Measurements from ENCODE around the gene LRMDA. TPM values are rescaled to one million over a fixed set of nuclear protein-coding genes. Genes with fewer than 3 reads are reported as not detected.

The LRMDA gene
- total RNA-seq, 1 donor from 2014 or later = not detected

GRCh38 chr10:75709245-75709644, 277.8 kb downstream of the LRMDA start:
- intact Hi-C loops (cut with micrococcal nuclease) = no loop called here
- Mint-ChIP-seq H3K36me3 (ENCODE audit: low read depth) (no peaks in the 10 kb centered on the region), H3K4me3 (ENCODE audit: low read depth) (no peak overlapping the region), H3K27ac (no peak overlapping the region), H3K9me3 (no peaks in the 10 kb centered on the region), H3K27me3 (ENCODE audit: low read depth) (peaks cover 13% of the 10 kb centered on the region), H3K4me1 (ENCODE audit: low read depth) (no peaks in the 10 kb centered on the region)
- no peak for DNase-seq (ENCODE audit: low spot score)

DNA sequence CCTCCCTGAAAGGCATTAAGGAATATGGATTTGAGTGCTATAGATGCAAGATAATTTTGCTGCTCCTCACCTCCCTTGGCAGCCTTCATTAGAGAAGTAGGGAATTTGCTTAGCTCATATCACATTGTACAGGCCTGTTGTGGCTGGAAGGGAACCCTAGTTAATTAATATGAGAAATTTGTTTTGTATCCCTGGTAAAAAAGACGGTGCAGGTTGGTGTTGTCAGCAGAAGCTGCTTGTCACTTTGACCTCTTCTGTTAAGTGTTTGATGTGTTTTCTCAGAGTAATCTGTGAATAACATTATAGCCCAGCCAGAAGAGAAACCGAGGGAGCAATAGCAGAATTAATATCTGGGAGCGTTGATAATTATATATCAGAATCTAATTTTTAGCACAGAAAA, 278.4 kb downstream of the LRMDA start:
- Mint-ChIP-seq H3K27me3 (ENCODE audit: low read depth) (peaks cover 13% of the 10 kb centered on the region), H3K4me3 (ENCODE audit: low read depth) (no peak overlapping the region), H3K4me1 (ENCODE audit: low read depth) (no peaks in the 10 kb centered on the region), H3K9me3 (no peaks in the 10 kb centered on the region), H3K27ac (no peak overlapping the region), H3K36me3 (ENCODE audit: low read depth) (no peaks in the 10 kb centered on the region)
- no peak for DNase-seq (ENCODE audit: low spot score)
- intact Hi-C loops (cut with micrococcal nuclease) = no loop called here

DNA sequence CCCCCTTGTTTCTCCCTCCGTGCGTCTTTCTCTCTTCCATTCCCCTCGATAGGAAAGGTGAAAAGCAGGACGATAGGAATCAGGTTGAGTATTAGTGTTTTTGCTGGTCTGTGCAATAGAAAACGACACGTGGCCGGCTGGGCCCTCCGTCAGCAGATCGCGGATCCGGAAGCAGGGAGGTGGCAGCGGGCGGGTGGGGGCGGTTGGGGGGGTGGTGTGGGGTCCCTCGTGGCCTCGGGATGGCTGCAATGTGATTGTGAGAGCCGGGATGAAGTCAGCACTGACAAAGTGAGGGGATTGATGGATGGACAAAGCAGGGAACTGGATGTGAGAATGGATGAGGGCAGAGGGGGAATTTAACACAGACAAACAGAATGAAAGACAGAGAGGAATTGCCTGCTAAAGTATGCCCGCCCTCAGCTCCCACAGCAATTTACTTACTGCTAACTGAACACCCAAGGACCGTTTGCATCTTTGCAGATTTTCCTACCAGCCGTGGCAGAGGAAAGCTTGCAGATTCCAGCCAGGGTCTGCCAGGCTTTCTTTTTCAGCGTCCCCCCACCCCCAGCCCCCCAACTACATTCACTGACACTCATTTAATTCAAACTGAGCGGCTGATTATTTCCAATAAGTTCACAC, 280.9 kb downstream of the LRMDA start:
- peaks cover 13% of the 10 kb centered on the region for H3K27me3 Mint-ChIP-seq (ENCODE audit: low read depth)
- H3K27ac Mint-ChIP-seq = no peak overlapping the region
- H3K4me1 Mint-ChIP-seq (ENCODE audit: low read depth) = no peaks in the 10 kb centered on the region
- no peak for DNase-seq (ENCODE audit: low spot score)
- intact Hi-C loops (cut with micrococcal nuclease) = no loop called here
- H3K36me3 Mint-ChIP-seq (ENCODE audit: low read depth) = no peaks in the 10 kb centered on the region
- H3K9me3 Mint-ChIP-seq = no peaks in the 10 kb centered on the region
- H3K4me3 Mint-ChIP-seq (ENCODE audit: low read depth) = no peak overlapping the region

DNA sequence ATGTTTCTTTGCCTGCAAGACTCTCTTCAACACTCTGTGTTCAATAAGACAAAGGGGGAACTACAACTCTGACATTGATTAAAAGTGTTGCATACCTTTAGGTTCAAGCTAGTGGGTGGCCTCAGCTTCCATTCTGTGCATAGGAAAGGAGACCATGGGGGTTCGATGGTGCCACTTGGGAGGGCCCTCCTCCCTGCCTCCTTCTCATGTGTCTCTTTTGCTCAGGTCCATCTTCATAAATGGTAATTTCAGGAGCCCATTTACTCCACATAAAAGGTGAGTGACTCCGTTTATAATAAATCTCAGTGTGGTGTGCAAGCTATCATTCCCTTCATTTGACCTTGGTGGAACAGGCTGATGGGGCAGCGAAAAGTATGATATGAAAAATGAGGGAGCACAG, 285.1 kb downstream of the LRMDA start:
- Mint-ChIP-seq H3K27ac (no peak overlapping the region), H3K4me3 (ENCODE audit: low read depth) (no peak overlapping the region), H3K9me3 (no peaks in the 10 kb centered on the region), H3K4me1 (ENCODE audit: low read depth) (no peaks in the 10 kb centered on the region), H3K27me3 (ENCODE audit: low read depth) (peaks cover 10% of the 10 kb centered on the region), H3K36me3 (ENCODE audit: low read depth) (no peaks in the 10 kb centered on the region)
- intact Hi-C loops (cut with micrococcal nuclease) = no loop called here
- no peak for DNase-seq (ENCODE audit: low spot score)

GRCh38 chr10:75717126-75717916, 285.9 kb downstream of the LRMDA start:
- no peak overlapping the region for H3K27ac Mint-ChIP-seq
- H3K36me3 Mint-ChIP-seq (ENCODE audit: low read depth) = no peaks in the 10 kb centered on the region
- intact Hi-C loops (cut with micrococcal nuclease) = no loop called here
- no peak overlapping the region for H3K4me3 Mint-ChIP-seq (ENCODE audit: low read depth)
- H3K9me3 Mint-ChIP-seq = no peaks in the 10 kb centered on the region
- no peak for DNase-seq (ENCODE audit: low spot score)
- no peaks in the 10 kb centered on the region for H3K4me1 Mint-ChIP-seq (ENCODE audit: low read depth)
- H3K27me3 Mint-ChIP-seq (ENCODE audit: low read depth) = peaks cover 7% of the 10 kb centered on the region

- no peaks in the 10 kb centered on the region for H3K36me3 Mint-ChIP-seq (ENCODE audit: low read depth)
- H3K27ac Mint-ChIP-seq = no peak overlapping the region
- intact Hi-C loops (cut with micrococcal nuclease) = no loop called here
- no peaks in the 10 kb centered on the region for H3K9me3 Mint-ChIP-seq
- no peaks in the 10 kb centered on the region for H3K4me1 Mint-ChIP-seq (ENCODE audit: low read depth)
- H3K27me3 Mint-ChIP-seq (ENCODE audit: low read depth) = no peaks in the 10 kb centered on the region
- no peak for DNase-seq (ENCODE audit: low spot score)
- no peak overlapping the region for H3K4me3 Mint-ChIP-seq (ENCODE audit: low read depth)
Observed at GRCh38 chr10:75718991-75719390, 287.6 kb downstream of the LRMDA start.

GRCh38 chr10:75720157-75720556, 288.7 kb downstream of the LRMDA start:
- no peaks in the 10 kb centered on the region for H3K4me1 Mint-ChIP-seq (ENCODE audit: low read depth)

DNA sequence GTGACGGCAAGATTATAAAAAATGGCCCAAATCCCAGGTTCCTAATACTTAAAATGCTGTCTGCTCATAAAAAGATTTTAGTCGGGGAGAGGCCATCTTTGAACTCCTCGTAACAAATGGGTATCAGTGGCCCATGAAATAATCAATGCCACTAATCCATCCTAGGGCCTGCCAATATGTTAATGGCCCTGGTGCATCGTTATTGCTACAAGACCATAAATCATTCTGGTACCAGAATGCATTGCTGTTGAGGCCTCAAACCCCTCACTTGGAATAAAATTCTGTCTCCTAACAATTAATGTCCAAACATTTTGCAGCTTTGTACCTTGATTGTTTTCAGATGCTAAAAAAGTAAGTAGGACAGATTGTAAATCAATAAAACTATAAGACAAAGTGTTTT, 290.6 kb downstream of the LRMDA start:
- no peaks in the 10 kb centered on the region for H3K4me1 Mint-ChIP-seq (ENCODE audit: low read depth)
- intact Hi-C loops (cut with micrococcal nuclease) = no loop called here
- no peaks in the 10 kb centered on the region for H3K36me3 Mint-ChIP-seq (ENCODE audit: low read depth)
- no peak overlapping the region for H3K4me3 Mint-ChIP-seq (ENCODE audit: low read depth)
- H3K27ac Mint-ChIP-seq = no peak overlapping the region
- H3K27me3 Mint-ChIP-seq (ENCODE audit: low read depth) = no peaks in the 10 kb centered on the region
- no peak for DNase-seq (ENCODE audit: low spot score)
- no peaks in the 10 kb centered on the region for H3K9me3 Mint-ChIP-seq

More at GRCh38 chr10:75720157-75720556, 288.7 kb downstream of the LRMDA start:
- no peak for DNase-seq (ENCODE audit: low spot score)
- intact Hi-C loops (cut with micrococcal nuclease) = no loop called here
- Mint-ChIP-seq H3K9me3 (no peaks in the 10 kb centered on the region), H3K27me3 (ENCODE audit: low read depth) (no peaks in the 10 kb centered on the region), H3K36me3 (ENCODE audit: low read depth) (no peaks in the 10 kb centered on the region), H3K27ac (no peak overlapping the region), H3K4me3 (ENCODE audit: low read depth) (no peak overlapping the region)

DNA sequence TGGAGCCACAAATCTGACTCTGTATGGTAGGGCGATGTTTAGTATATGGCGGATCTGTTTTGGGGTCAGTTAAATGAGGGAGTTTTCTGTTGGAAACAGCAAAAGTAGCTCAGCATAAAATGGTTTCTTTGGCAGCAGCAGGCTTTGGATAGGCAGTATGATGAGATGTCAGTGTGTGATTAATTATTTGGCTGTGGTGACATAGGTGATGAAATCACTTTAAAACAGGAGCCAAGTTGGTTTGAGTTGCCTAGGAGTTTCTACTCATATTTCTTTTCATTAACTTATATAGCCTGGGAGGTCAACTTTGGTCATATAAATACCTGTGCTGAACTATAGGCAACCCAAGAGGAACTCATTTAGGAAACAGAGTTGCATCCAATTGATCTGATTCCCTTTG, 291.2 kb downstream of the LRMDA start:
- H3K4me1 Mint-ChIP-seq (ENCODE audit: low read depth) = no peaks in the 10 kb centered on the region
- no peak for DNase-seq (ENCODE audit: low spot score)
- H3K36me3 Mint-ChIP-seq (ENCODE audit: low read depth) = no peaks in the 10 kb centered on the region
- no peaks in the 10 kb centered on the region for H3K9me3 Mint-ChIP-seq
- no peak overlapping the region for H3K27ac Mint-ChIP-seq
- no peak overlapping the region for H3K4me3 Mint-ChIP-seq (ENCODE audit: low read depth)
- intact Hi-C loops (cut with micrococcal nuclease) = no loop called here
- no peaks in the 10 kb centered on the region for H3K27me3 Mint-ChIP-seq (ENCODE audit: low read depth)

DNA sequence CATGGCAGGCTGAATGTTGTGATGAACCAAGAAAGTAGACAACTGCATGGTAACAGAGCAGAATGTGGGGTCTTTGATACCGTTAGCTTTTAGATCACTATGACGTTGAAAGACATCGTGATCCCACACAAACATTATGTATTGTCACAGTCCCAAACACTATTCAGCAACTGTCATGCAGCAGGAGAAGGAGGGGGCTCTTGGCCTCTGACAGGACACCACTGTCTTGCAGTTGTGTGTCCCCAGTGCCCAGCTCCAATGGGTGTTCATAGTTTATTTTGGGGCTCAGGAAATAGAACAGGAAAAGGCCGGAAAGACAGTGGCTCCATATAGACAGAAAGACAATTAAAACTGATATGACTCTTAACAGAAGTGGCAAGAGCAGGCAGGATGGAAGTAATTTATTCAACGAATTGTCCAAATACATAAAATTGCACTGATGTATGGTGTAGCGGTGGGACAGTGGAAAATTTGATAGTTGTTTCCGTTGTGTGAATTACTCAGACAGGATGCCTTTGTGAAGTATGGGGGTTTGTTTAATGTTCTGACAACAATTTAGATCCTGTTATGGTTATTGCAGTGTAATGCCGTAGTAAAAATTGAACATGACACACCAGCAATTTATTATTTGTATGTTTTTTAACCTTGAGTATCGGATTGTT, 292.0 kb downstream of the LRMDA start:
- Mint-ChIP-seq H3K4me3 (ENCODE audit: low read depth) (no peak overlapping the region), H3K9me3 (no peaks in the 10 kb centered on the region), H3K27me3 (ENCODE audit: low read depth) (no peaks in the 10 kb centered on the region), H3K4me1 (ENCODE audit: low read depth) (no peaks in the 10 kb centered on the region), H3K36me3 (ENCODE audit: low read depth) (no peaks in the 10 kb centered on the region), H3K27ac (no peak overlapping the region)
- intact Hi-C loops (cut with micrococcal nuclease) = no loop called here
- no peak for DNase-seq (ENCODE audit: low spot score)

DNA sequence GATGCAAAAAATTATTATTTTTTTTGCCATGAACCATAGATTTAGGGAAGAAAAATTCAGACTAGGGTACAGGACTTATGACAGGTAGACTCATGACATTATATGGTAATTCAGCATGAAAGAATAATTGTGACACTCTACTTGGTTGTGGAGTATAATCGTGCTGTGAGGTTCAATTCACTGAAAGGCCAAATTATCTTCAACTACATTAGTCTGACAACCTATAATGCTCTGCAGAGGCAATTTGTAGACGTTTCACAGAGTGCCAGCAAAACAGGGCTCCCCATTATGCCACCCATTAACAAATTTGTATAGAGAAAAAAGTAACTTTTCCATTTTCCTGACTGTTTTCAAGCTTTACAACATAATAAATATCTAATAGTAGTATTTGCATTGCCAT, 292.6 kb downstream of the LRMDA start:
- intact Hi-C loops (cut with micrococcal nuclease) = no loop called here
- DNase-seq (ENCODE audit: low spot score) = no peak
- H3K27ac Mint-ChIP-seq = no peak overlapping the region

DNA sequence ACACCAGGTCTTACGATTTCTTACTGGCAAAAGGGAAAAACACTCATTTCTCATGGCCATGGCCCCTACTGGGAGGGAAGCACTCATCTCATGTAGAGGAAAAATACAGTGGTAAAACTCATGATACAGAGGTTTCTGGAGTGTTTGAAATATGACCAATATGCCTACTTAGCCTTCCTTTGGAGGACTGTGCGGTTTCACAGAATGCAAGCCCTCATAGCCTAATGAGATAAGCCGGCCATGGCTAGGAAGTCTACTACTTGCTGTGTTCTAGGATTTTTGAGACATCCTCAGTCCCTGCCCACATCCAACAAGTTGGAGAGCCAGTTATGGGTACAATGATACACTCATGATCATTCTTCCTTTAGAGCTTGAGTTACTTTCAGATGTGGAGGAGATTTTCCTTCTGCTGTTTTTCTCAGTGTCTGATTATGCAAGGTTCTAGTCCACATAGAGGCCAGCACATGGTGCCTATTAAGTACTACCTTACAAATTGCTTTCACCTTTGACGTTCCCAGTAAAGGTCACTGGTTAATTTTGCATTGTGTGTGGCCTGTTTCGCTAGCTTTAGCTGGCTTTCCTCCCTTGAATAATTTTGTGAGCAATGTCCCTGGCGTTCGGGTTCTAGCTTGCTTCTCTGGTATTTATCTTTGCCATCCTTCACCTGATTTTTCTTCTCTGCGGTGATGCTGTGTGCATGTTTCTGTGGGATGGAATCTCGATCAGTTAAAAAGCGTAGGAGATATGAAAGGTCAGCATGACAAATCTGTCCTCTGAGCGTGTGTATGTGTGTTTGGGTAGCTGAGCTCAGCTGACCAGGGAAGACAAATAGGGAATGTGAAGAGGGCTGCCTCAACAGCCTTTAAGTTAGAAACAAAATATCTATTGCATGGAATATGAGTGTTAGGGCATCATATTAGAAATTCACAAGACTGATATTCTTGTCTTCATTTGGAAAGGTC, 295.4 kb downstream of the LRMDA start:
- H3K27ac Mint-ChIP-seq = no peak overlapping the region
- H3K4me3 Mint-ChIP-seq (ENCODE audit: low read depth) = no peak overlapping the region
- no peaks in the 10 kb centered on the region for H3K4me1 Mint-ChIP-seq (ENCODE audit: low read depth)
- no peaks in the 10 kb centered on the region for H3K36me3 Mint-ChIP-seq (ENCODE audit: low read depth)
- no peak for DNase-seq (ENCODE audit: low spot score)
- intact Hi-C loops (cut with micrococcal nuclease) = no loop called here
- no peaks in the 10 kb centered on the region for H3K27me3 Mint-ChIP-seq (ENCODE audit: low read depth)
- H3K9me3 Mint-ChIP-seq = no peaks in the 10 kb centered on the region

More for the DNA sequence above, 292.6 kb downstream of the LRMDA start:
- Mint-ChIP-seq H3K4me1 (ENCODE audit: low read depth) (no peaks in the 10 kb centered on the region), H3K36me3 (ENCODE audit: low read depth) (no peaks in the 10 kb centered on the region), H3K4me3 (ENCODE audit: low read depth) (no peak overlapping the region), H3K27me3 (ENCODE audit: low read depth) (no peaks in the 10 kb centered on the region), H3K9me3 (no peaks in the 10 kb centered on the region)
